Activated T-cell treated with anti-CD3 and anti-CD28 coated beads, Interleukin-2, amount 50 U/mL, for 4 hours (primary cell): Measurements from ENCODE around the gene ZBTB44. TPM values are rescaled to one million over a fixed set of nuclear protein-coding genes. Genes with fewer than 3 reads are reported as not detected.
"Not testable (repeated sequence)": the region's sequence is repeated elsewhere in the genome, so short reads cannot be mapped to it uniquely, and the experiment has no call there.

Source experiments
- ATAC-seq, 2 donors: fragments of 200-7000 bp; cut with Tn5 transposase; one replicate each; pipeline ENCODE4 v1.10.0; 2021
- DNase-seq: peaks from one replicate; pipeline ENCODE4 v3.0.0-alpha.2; 2020
- H3K27me3 Mint-ChIP-seq: one replicate; pipeline ENCODE4 v1.8.0; 2021; ENCODE audit warnings: low read depth, mixed read lengths
- H3K36me3 Mint-ChIP-seq: one replicate; pipeline ENCODE4 v1.8.0; 2022; ENCODE audit warnings: mixed read lengths; ENCODE audit not compliant: insufficient read depth
- H3K4me1 Mint-ChIP-seq: one replicate; pipeline ENCODE4 v1.8.0; 2021; ENCODE audit warnings: low read depth, mixed read lengths
- H3K4me3 Mint-ChIP-seq: one replicate; pipeline ENCODE4 v1.8.0; 2021; ENCODE audit warnings: mild to moderate bottlenecking, moderate library complexity, mixed read lengths
- H3K9me3 Mint-ChIP-seq: one replicate; pipeline ENCODE4 v1.8.0; 2021; ENCODE audit warnings: mixed read lengths
- total RNA-seq, 3 donors: library from RNA; stranded (reverse); gene quantifications; one replicate each; pipeline ENCODE4 v1.2.1, GENCODE V29; 2021

ZBTB44 gene
- total RNA-seq, 3 donors from 2014 or later = 31.6 to 32.7 (median 31.6) TPM

DNA sequence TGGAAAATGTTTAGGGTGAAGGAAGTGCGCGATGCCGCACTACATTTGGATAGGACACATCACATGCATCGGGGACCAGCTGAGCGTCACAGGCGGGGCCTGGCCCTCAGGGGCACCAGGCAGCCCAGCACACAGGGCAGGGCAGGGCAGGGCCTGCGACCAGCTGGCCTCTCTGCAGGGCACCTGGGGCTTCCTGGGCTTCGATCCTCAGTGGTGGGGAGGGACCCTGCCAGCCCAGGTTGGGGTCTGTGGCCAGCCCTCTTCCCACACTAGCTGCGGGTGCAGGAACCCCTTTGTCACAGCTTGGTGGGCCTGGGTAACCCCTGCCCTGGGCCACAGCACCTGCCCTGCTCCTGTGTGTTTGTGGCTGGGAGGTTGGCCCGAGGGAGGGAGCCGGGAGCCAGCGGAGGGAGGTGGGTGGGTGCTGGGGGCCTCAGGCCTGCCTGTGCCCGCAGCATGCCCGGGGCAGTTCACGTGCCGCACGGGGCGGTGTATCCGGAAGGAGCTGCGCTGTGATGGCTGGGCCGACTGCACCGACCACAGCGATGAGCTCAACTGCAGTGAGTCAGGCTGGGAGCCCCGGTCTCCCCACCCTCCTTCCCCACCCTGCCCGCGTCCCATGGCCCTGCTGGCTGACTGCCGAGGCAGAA lies 117.2 kb downstream of the ZBTB44 start:
- ATAC-seq (no peak), DNase-seq (no peak)
- Mint-ChIP-seq H3K4me1 (no peaks in the 10 kb centered on the region), H3K36me3 (no peaks in the 10 kb centered on the region), H3K9me3 (no peaks in the 10 kb centered on the region), H3K4me3 (no peak overlapping the region), H3K27me3 (no peaks in the 10 kb centered on the region)

DNA sequence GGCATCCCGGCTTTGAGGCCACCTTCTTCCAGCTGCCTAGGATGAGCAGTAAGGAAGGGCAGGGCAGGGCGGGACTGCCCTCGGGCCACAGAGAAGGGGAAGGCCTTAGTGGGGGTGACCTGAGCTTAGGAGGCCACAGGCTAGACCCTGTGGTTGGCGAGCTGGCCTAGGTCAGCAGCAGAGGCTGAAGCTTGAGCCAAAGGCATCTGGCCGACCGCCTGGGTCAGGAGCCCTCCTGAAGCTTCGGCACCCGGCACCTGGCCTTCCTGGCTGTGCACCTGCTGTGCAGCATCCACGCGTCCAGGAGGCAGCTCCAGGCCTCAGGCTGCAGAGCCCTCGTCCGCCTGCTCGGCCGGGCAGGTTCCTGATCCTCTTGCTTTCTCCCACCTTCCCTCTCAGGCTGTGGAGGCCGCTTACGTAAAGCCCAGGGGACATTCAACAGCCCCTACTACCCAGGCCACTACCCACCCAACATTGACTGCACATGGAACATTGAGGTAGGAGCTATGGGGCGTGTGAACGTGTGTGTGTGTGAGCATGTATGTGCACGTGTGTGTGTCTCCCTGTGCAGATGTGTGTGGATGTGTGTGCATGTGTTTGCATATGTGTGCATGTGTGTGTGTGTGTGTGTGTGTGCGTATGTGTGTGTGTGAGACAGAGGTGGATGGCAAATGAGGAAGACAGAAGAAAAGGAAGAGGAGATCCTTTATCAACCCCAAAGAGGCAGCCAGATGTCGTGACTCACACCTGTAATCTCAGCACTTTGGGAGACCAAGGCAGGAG lies 120.3 kb downstream of the ZBTB44 start:
- no peaks in the 10 kb centered on the region for H3K36me3 Mint-ChIP-seq
- H3K9me3 Mint-ChIP-seq = no peaks in the 10 kb centered on the region
- no peaks in the 10 kb centered on the region for H3K4me1 Mint-ChIP-seq
- H3K27me3 Mint-ChIP-seq = no peaks in the 10 kb centered on the region
- DNase-seq (no peak), ATAC-seq (no peak)
- H3K4me3 Mint-ChIP-seq = no peak overlapping the region

- ATAC-seq, DNase-seq, H3K4me1 Mint-ChIP-seq, H3K4me3 Mint-ChIP-seq, H3K27me3 Mint-ChIP-seq, H3K36me3 Mint-ChIP-seq, H3K9me3 Mint-ChIP-seq: not testable (repeated sequence)
These were observed 121.2 kb downstream of the ZBTB44 start for GRCh38 chr11:130193551-130193950.

GRCh38 chr11:130192845-130193267 lies 121.9 kb downstream of the ZBTB44 start:
- no peak overlapping the region for H3K4me3 Mint-ChIP-seq
- no peaks in the 10 kb centered on the region for H3K4me1 Mint-ChIP-seq
- ATAC-seq (no peak), DNase-seq (no peak)
- no peaks in the 10 kb centered on the region for H3K9me3 Mint-ChIP-seq
- no peaks in the 10 kb centered on the region for H3K36me3 Mint-ChIP-seq
- H3K27me3 Mint-ChIP-seq = no peaks in the 10 kb centered on the region

DNA sequence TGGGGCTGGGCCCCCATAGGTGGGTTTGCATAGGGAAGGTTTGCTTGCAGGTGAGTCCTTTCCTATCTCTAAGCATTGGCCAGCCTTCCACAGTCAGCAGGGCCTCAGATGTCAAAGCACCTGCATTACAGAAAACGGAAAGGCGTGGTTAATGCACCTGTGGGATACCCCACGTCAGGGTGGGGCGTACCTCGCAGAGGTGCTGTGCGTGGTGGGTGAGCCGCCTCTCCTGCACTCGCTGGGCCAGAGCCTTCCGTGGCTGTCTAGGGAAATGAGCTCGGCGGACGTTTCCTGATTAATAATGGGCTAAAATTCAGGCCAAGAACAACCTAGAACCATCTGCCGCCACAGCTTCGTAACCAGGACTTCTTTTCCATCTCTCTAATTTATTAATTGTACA lies 122.8 kb downstream of the ZBTB44 start:
- H3K36me3 Mint-ChIP-seq = no peaks in the 10 kb centered on the region
- H3K27me3 Mint-ChIP-seq = no peaks in the 10 kb centered on the region
- DNase-seq = no peak
- no peak overlapping the region for H3K4me3 Mint-ChIP-seq
- H3K4me1 Mint-ChIP-seq = no peaks in the 10 kb centered on the region
- ATAC-seq = no peak
- no peaks in the 10 kb centered on the region for H3K9me3 Mint-ChIP-seq

GRCh38 chr11:130190371-130190881 lies 124.3 kb downstream of the ZBTB44 start:
- H3K4me3 Mint-ChIP-seq = no peak overlapping the region
- H3K4me1 Mint-ChIP-seq = no peaks in the 10 kb centered on the region
- H3K27me3 Mint-ChIP-seq = no peaks in the 10 kb centered on the region
- H3K36me3 Mint-ChIP-seq = no peaks in the 10 kb centered on the region
- DNase-seq (no peak), ATAC-seq (no peak)
- no peaks in the 10 kb centered on the region for H3K9me3 Mint-ChIP-seq

DNA sequence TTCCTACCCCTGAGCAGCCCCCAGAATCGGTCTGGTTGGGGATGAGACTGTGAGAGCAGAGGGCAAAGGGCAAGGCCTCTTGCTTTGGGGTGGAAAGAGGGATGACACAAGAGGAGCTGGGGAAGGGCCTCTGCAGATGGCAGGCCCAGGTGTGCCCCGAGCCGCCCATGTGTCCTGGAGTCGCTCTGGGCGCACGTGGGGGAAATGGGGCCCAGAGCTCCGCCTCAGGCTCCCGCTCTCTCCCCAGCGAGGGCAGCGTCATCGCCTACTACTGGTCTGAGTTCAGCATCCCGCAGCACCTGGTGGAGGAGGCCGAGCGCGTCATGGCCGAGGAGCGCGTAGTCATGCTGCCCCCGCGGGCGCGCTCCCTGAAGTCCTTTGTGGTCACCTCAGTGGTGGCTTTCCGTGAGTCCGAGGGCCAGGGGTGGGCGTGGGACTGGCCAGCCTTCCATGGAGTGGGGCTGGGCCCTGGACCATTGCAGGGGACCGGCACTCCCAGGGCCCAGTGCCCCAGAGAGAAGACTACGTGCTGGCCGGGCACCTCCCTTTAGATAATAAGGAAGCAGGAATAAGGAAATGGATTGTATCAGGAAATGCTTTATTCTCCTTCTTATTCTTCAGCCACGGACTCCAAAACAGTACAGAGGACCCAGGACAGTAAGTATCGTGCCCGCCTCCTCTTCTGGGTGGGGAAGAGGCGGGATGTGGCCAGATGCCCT lies 125.1 kb downstream of the ZBTB44 start:
- ATAC-seq (no peak), DNase-seq (no peak)
- Mint-ChIP-seq H3K36me3 (no peaks in the 10 kb centered on the region), H3K27me3 (peaks cover 4% of the 10 kb centered on the region), H3K4me3 (no peak overlapping the region), H3K9me3 (no peaks in the 10 kb centered on the region), H3K4me1 (no peaks in the 10 kb centered on the region)

- H3K27me3 Mint-ChIP-seq = peaks cover 7% of the 10 kb centered on the region
- ATAC-seq = no peak
These were observed 126.0 kb downstream of the ZBTB44 start for GRCh38 chr11:130188585-130189347.

DNA sequence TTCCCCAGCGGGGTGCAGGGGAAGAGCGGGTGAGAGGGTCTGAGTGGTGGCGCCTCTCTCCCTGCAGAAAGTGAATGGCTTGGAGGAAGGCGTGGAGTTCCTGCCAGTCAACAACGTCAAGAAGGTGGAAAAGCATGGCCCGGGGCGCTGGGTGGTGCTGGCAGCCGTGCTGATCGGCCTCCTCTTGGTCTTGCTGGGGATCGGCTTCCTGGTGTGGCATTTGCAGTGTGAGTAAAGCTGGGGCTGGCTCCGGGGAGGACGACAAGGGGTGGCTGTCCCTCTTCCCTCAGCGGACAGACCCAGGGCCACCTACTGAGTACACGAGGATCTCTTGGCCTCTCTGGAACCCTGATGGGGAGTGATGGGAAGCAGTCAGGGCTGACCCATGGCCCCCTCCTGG lies 126.7 kb downstream of the ZBTB44 start:
- Mint-ChIP-seq H3K27me3 (peaks cover 9% of the 10 kb centered on the region), H3K4me1 (no peaks in the 10 kb centered on the region), H3K9me3 (no peaks in the 10 kb centered on the region), H3K4me3 (no peak overlapping the region), H3K36me3 (no peaks in the 10 kb centered on the region)
- no peak for ATAC-seq
- no peak for DNase-seq

More at GRCh38 chr11:130188585-130189347, 126.0 kb downstream of the ZBTB44 start:
- Mint-ChIP-seq H3K4me3 (no peak overlapping the region), H3K36me3 (no peaks in the 10 kb centered on the region), H3K4me1 (no peaks in the 10 kb centered on the region), H3K9me3 (no peaks in the 10 kb centered on the region)
- no peak for DNase-seq

DNA sequence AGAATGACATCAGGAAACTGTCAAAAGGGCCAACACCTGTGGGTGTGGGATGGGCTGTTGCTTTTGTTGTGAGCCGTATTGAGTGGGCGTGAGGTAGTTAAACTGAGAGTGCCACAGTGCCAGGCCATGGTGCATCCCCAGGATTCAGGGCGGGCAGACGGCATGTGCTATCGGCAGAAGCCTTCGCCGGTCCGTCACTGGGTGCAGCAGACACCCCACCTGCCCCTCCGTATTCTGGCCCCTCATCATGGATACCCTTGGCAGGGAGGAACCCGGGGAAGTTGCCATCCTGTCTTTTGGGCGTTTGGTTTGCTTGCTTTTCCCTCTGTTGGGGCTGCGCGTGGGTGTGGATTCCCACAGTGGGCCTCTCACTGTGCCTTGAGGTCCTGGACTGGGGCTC lies 127.6 kb downstream of the ZBTB44 start:
- Mint-ChIP-seq H3K4me1 (no peaks in the 10 kb centered on the region), H3K36me3 (no peaks in the 10 kb centered on the region), H3K27me3 (peaks cover 9% of the 10 kb centered on the region), H3K9me3 (no peaks in the 10 kb centered on the region), H3K4me3 (no peak overlapping the region)
- ATAC-seq (no peak), DNase-seq (no peak)

DNA sequence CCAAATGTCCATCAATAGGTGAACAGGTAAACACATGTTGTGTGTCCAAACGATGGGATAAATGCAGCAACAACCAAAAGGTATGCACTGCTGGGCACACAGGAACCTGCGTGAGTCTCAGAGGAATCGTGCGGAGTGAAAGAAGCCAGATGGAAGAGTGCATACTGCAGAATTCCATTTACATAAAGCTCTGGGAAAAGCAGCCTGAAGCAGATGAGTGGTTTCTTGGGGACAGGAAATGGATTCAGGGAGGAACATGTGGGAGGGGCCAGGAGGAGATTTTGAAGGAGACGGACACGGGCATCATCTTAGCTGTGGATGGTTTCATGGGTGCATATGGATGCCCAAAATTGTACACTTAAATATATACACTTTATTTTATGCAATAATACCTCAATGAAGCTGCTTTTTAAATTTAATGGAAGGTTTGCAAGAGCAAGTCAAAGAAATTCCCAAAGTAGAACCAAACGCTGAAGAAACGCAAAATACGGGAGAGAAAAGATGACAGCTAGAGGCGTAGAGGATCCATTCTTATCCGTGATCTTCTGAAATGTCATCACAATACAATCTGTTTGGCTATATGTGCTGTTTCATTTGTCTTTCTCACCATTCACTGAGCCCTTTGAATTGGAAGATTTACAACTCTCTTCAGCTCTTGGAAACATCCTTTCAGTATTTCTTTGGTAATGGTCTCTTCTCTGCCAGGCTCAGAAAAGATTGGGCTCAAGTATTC lies 130.7 kb downstream of the ZBTB44 start:
- DNase-seq (no peak), ATAC-seq (no peak)
- H3K36me3 Mint-ChIP-seq = no peaks in the 10 kb centered on the region
- H3K9me3 Mint-ChIP-seq = no peaks in the 10 kb centered on the region
- H3K4me1 Mint-ChIP-seq = no peaks in the 10 kb centered on the region
- no peak overlapping the region for H3K4me3 Mint-ChIP-seq
- peaks cover 11% of the 10 kb centered on the region for H3K27me3 Mint-ChIP-seq

DNA sequence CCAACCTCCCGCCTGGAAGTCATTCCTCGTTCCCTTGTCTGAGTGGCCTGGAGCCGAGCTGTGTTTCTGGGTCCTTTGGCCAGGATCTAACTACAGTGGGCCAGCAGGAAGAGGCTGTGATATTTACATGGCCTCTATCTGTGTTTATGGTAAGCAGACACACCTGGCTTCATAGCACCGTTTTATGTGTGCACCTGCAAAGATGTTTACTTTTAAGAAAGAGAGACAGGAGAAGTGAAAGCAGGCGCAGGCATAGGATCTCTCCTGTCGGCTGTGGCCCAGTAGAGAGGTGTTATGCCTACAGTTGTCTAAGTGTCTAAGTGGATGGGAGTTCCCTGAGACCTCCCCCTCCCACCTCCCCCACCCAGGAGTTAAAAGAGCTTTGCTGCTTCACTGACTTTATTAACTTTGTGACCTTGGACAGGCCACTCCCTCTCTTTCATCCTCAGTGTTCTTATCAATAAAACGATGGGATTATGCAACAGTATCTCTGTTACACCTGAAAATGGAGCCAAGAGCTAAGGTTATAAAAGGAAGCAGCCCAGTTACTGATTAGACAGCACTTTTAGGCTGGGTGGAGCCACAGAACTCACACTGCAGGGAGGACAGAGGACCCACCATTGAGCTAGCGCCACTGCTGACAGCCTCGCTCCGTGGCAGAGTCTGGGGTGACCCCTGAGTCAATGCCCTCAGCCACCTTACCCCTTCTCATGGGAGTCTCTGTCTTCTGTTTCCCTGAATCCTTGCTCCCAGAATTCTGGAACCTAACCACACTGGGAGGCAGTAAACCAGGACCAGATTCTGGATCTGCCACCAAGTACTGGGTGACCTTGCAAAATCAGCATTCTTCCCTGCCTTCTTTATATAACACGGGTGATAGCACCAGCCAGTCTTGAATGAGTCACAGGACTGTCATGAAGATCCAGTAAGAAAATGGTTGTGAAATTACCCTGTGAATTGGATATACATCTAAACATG lies 133.1 kb downstream of the ZBTB44 start:
- no peak overlapping the region for H3K4me3 Mint-ChIP-seq
- no peaks in the 10 kb centered on the region for H3K4me1 Mint-ChIP-seq
- DNase-seq (no peak), ATAC-seq (no peak)
- H3K36me3 Mint-ChIP-seq = no peaks in the 10 kb centered on the region
- H3K27me3 Mint-ChIP-seq = peaks cover 11% of the 10 kb centered on the region
- no peaks in the 10 kb centered on the region for H3K9me3 Mint-ChIP-seq

- no peak for ATAC-seq
- no peak overlapping the region for H3K4me3 Mint-ChIP-seq
These were observed 133.8 kb downstream of the ZBTB44 start for GRCh38 chr11:130180896-130181294.

More at GRCh38 chr11:130180896-130181294, 133.8 kb downstream of the ZBTB44 start:
- DNase-seq = no peak
- H3K9me3 Mint-ChIP-seq = no peaks in the 10 kb centered on the region
- peaks cover 11% of the 10 kb centered on the region for H3K27me3 Mint-ChIP-seq
- H3K4me1 Mint-ChIP-seq = no peaks in the 10 kb centered on the region
- no peaks in the 10 kb centered on the region for H3K36me3 Mint-ChIP-seq
